GM19395 (cell line): ENCODE measurements around the gene URM1.
A peak's percentile ranks its signal among the peaks of the same experiment; 100 is the strongest.

ENCODE experiments used
- ATAC-seq: cut with Tn5 transposase; IDR thresholded peaks from one replicate; pipeline ENCODE4 v1.9.1; 2021; ENCODE audit warnings: mild to moderate bottlenecking, moderate library complexity; ENCODE audit not compliant: unreplicated experiment

Gene URM1

DNA sequence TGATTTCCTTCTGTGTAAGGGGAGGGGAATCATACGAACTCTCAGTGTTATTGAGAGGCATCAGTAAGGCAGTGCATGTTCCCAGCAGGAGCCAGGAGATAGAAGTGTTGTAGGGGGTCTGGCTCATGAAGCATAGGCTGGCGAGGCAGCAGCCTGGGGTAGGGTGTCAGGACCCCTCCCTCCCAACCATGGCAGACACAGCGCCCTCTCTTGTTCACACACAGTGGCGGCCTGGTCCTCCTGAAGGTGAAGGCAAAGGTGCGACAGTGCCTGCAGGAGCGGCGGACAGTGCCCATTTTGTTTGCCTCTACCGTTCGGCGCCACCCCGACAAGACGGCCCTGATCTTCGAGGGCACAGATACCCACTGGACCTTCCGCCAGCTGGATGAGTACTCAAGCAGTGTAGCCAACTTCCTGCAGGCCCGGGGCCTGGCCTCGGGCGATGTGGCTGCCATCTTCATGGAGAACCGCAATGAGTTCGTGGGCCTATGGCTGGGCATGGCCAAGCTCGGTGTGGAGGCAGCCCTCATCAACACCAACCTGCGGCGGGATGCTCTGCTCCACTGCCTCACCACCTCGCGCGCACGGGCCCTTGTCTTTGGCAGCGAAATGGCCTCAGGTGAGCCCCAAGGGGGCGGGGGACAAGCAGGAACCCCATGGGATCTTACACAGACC lies 26.1 kb upstream of the URM1 start:
- no peak for ATAC-seq

DNA sequence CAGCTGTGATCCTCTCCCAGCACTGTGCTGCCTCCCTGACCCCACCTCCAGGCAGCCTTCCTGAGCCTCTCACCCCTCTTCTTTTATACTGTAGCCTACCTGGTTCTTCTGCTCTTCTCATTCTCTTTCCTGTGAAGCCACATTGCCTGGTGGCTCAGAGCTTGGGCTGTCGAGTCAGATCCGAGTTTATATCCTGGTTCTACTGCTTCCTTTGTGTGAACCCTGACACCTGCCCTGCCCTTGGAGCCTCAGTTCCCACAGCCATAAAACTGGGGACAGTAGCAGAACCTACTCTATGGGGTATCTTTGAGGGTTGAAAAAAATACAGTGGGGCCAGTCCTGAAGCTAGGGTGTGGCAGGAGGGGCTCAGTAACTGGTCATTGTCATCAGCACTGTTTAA lies 22.0 kb upstream of the URM1 start:
- no peak for ATAC-seq

GRCh38 chr9:128349772-128350171 lies 21.4 kb upstream of the URM1 start:
- ATAC-seq, result no peak

GRCh38 chr9:128355451-128355850 lies 15.7 kb upstream of the URM1 start:
- ATAC-seq, result no peak

- ATAC-seq, result no peak
These were observed 13.1 kb upstream of the URM1 start for GRCh38 chr9:128358090-128358489.

DNA sequence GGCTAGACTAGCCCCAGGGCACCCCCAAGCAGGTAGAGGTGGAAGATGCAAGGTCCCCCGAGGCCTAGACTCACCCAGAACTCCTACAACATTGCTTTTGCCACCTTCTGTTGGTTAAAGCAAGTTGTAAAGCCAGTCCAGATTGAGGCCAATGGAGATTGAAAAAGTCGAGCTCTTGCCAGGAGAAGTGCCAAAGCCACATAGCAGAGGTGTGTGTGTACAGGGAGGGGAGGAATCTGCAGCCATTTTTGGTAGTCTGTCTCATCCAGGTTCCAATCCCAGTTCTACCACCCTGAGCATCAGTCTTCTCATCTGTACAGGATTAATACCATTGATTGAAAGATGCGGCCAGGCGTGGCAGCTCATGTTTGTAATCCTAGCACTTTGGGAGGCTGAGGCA lies 12.3 kb upstream of the URM1 start:
- ATAC-seq, result no peak

GRCh38 chr9:128360826-128361225 lies 10.3 kb upstream of the URM1 start:
- ATAC-seq, result no peak

DNA sequence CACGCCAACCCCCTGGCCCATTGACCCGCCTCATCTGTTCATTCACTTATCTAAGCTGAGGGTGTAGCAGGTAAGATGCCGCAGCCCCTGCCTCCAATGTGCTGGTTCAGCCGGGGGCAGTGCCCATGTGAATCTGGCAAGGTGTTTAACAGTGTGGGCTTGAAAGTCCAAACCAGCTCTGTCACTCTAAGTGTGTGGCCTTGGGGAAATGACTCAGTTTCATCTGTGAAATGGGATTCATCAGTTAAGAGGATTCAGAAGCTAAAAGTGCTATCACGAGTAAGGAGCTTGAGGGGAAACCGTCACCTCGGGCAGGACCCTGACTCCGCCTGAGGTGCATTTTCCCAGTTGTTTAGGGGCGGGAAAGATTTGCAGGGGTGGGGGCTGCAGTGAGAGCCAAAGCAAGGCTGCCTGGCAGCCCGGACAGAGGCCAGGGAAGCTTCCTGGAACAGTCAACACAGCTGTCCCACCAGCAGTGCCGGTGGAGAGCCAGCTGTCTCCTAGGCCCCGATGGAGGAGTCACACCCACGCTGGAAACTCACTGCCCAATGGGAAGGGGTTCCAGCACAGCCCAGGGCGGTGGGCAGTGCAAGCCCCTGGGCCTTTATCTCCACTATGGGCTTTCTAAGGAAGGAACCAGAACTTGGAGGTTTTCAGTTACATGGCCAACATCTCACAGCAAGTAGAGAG lies 9.7 kb upstream of the URM1 start:
- ATAC-seq, result peak; percentile 17

- ATAC-seq, result peak; percentile 77
These were observed 9.1 kb upstream of the URM1 start for GRCh38 chr9:128361986-128362646.

DNA sequence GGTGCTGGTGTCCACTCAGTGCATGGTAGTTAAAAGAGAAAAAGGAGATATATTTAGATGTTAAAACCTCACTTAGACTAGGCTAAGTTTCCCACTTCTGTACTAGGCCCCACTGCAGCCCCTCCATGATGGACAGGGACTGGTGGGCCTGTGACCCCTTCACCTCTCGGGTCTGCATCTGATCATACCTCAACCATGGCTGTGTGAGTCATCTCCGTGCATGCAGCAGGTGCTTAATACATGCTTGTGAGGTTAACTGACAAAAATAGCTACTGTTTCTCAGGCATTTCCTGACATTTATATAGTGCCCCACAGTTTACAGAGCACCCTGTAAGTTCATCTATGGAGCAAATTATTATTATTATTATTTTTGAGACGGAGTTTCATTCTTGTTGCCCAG lies 8.4 kb upstream of the URM1 start:
- no peak for ATAC-seq

- ATAC-seq, result no peak
These were observed 5.6 kb upstream of the URM1 start for GRCh38 chr9:128365525-128365924.

- no peak for ATAC-seq
These were observed 2.0 kb upstream of the URM1 start for GRCh38 chr9:128369024-128369706.

DNA sequence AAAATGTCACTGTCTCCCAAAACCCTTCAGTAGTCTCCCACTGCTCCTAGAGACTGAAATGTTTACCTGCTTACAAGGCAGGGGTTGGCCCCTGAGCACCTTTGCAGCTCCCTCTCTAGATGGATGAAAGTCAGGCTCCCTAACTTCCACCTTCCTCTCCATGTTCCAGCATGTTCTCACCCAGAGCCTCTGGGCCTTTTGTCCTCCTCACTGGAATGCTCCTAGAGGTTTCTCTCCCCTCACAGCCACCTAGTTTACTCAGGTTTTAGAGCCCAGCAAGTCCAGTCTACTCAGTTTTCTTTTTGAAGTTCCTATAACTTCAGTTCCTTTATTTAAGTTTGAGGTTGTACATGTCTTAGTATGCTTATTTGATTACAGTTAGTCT lies 815 bp upstream of the URM1 start:
- peak; percentile 2 for ATAC-seq

DNA sequence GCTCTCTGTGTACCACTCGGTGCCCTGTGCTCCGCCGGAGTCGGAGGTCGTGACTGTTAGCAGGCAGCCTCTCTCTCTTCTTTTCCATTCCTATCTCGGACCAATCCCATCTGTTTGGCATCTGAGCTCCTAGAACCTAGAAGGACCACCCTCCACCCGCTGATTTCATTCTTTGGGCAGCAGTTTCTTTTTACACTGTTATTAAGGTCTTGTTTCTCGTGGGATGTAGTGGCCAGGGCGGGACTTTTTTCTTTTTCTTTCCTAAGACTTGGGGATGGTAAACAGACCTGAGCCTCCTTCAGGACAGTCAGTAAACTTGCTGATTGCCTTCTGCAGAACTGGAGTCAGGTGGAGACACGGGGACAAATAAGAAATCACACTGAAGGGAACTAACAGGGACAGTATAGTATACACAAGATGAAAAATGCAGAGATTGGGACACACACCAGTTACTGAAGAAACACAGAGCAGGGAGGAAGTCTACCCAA lies 500 bp downstream of the URM1 start:
- ATAC-seq, result no peak

DNA sequence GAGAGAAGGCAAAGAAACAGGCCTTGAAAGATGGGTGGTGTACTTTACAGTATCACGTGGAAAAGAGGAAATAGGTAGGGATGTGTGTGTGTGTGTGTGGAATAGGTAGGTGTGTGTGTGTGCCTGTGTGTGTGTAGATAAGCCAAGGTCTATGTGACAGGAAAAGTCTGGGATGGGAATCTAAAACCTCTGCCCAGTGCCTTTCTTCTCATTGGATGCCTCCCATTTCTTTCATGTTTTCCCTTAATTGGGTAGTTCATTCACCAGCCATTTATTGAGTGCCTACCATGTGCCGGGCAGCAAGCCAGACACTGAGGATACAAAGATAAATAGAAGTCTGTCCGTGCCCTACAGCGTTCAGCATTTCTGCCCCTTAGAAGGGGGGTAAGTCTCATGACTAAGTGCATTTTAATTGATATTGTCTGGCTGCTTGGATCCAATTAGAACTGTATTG lies 1.0 kb downstream of the URM1 start:
- ATAC-seq, result no peak

GRCh38 chr9:128372784-128373183 lies 1.6 kb downstream of the URM1 start:
- no peak for ATAC-seq

- no peak for ATAC-seq
These were observed 3.1 kb downstream of the URM1 start for GRCh38 chr9:128374221-128374675.

DNA sequence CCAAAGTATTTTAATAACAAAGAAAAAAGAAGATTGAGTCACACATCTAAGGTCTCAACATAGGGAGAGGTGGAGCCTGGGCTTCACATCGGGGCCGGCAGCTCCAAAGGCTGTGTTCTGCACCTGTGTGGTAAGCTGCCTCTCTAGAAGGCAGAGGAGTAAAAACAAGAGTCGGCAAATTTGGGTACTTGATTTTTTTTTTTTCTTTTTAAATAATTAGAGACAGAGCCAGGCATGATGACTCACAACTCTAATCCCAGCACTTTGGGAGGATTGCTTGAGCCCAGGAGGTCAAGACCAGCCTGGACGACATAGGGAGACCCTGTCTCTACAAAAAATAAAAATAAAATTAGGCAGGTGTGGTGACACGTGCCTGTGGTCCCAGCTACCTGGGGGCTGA lies 4.7 kb downstream of the URM1 start:
- ATAC-seq, result no peak

GRCh38 chr9:128382261-128382660 lies 11.1 kb downstream of the URM1 start:
- ATAC-seq, result no peak

DNA sequence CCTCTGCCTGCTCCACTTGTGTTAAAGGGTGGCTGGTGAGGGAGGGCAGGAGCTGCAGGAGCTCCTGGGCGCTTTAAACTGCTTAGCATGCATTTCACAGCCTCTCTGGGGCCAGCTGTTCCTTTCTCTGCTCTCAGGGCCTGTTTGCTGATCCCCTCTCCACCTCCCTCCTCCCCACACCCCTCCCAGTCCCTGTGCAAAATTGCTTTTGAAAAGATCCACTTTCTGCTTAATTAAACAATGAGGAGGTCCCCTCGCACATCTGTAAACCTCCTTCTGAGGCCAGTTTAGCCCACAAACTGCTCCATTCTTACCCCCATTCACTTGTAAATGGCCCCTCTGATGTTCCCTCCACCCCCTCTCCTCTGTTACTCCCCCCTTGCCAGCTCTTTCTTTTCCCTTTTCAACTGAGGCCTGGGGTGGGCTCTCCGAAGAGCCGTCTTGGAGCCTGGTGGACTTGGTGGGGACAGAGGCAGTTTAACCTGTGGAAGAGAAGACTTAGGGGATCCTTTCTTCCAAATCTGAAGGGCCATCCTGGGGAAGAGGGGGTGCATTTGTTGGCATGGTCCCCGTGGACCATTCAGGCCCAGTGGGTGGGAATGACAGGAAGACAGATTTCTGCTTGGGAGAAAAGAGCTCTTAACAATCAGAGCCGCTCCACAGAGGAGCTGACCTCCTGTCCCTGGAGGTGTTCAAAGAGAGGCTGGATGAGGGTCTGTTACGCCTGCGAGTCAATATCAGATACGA lies 12.0 kb downstream of the URM1 start:
- no peak for ATAC-seq

- ATAC-seq, result no peak
These were observed 12.6 kb downstream of the URM1 start for GRCh38 chr9:128383791-128384190.
